ENCODE results near the gene ZCCHC17. TPM values are rescaled to one million over a fixed set of nuclear protein-coding genes. Genes with fewer than 3 reads are reported as not detected.

The ZCCHC17 gene
- total and polyA plus RNA-seq, 2 donors (not counting 3 experiments of a cell fraction or from before 2014, with no cell fraction given), result 32.0 to 41.4 TPM

- ChIA-PET CTCF (no interaction called here), POLR2A (no interaction called here)
- FAIRE-seq, result no peak
- TF ChIP-seq JUN (IDR thresholded peaks at IDR 0.05; ENCODE audit: borderline replicate concordance, insufficient read depth, insufficient read length, low read depth) (no peak), POLR2A (IDR thresholded peaks at IDR 0.05; ENCODE audit: low read depth, low read length) (no peak), CTCF (IDR thresholded peaks at IDR 0.05; ENCODE audit: extremely low read depth in 1 of 2, insufficient read depth in 1 of 2, low read depth in 1 of 2, low read length in 2 of 2) (no peak), GATA2 (IDR thresholded peaks at IDR 0.05; ENCODE audit: insufficient read depth, insufficient read length, low read depth, low read length) (no peak), MYC (IDR thresholded peaks at IDR 0.05; ENCODE audit: low read depth, low read length) (no peak), POLR2AphosphoS5 (IDR thresholded peaks at IDR 0.05; ENCODE audit: insufficient read depth, low read depth, low read length) (no peak), EZH2 (IDR thresholded peaks at IDR 0.05; ENCODE audit: borderline replicate concordance, low read depth, low read length, severe bottlenecking) (no peak), FOS (IDR thresholded peaks at IDR 0.05; ENCODE audit: borderline replicate concordance, insufficient read depth, low read length) (no peak)
- TF ChIP-seq, protein P1, sequence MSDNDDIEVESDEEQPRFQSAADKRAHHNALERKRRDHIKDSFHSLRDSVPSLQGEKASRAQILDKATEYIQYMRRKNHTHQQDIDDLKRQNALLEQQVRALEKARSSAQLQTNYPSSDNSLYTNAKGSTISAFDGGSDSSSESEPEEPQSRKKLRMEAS (IDR thresholded peaks at IDR 0.05; ENCODE audit: insufficient read depth, insufficient read length), result no peak
- H3K36me3 ChIP-seq (ENCODE audit: control insufficient read depth in 2 of 2, extremely low read depth in 1 of 2, insufficient read depth in 2 of 2, low read length in 2 of 2), result peaks cover 0 to 6% of the 10 kb centered on the region in 2 experiments
- no peak overlapping the region for H3K9ac ChIP-seq (replicated peaks; ENCODE audit: extremely low read depth, insufficient read depth, low read length)
- no peaks in the 10 kb centered on the region for H3K9me1 ChIP-seq (replicated peaks; ENCODE audit: control insufficient read depth, extremely low read depth, insufficient read depth, low read length)
- no peaks in the 10 kb centered on the region for H3K9me3 ChIP-seq (replicated peaks; ENCODE audit: control insufficient read depth, insufficient read depth, low read length)
- no peaks in the 10 kb centered on the region for H4K20me1 ChIP-seq (replicated peaks; ENCODE audit: control insufficient read depth, extremely low read depth, insufficient read depth, low read length)
- H3K4me2 ChIP-seq (ENCODE audit: insufficient read depth, low read length), result no peak overlapping the region
- H3K4me3 ChIP-seq (replicated peaks in 1 of 3; ENCODE audit: insufficient read depth in 1 of 3, low read depth in 1 of 3, low read length in 3 of 3), result no peak overlapping the region
- H3K4me1 ChIP-seq (ENCODE audit: control insufficient read depth, extremely low read depth, insufficient read depth, low read length), result no peaks in the 10 kb centered on the region
- H3K79me2 ChIP-seq (ENCODE audit: control insufficient read depth, insufficient read depth, low read length), result no peaks in the 10 kb centered on the region
- no peak for DNase-seq (ENCODE audit: low read depth, low spot score)
- BruUV-seq (replicated peaks), result no TSS peak
- H3K27ac ChIP-seq (ENCODE audit: insufficient read depth, low read depth, low read length), result no peak overlapping the region
- H3K27me3 ChIP-seq (ENCODE audit: control insufficient read depth in 2 of 2, insufficient read depth in 2 of 2, low read length in 2 of 2), result no peaks in the 10 kb centered on the region
- intact Hi-C loops (cut with micrococcal nuclease) (no loop called here), dilution Hi-C loops (cut with MboI; ENCODE audit: extremely low pct_ligation_motif_present, low sequenced_read_pairs) (no loop called here)
- H2AFZ ChIP-seq (ENCODE audit: low read depth, low read length), result no peak overlapping the region
Measured at GRCh38 chr1:31354283-31354682, 57.5 kb downstream of the ZCCHC17 start.

All from endothelial cell of umbilical vein (primary cell).